HuH-7.5 (cell line): ENCODE data around the gene CNTF.

Experiments used
- DNase-seq: peaks from one replicate; pipeline ENCODE4 v3.0.0; 2011; ENCODE audit warnings: low spot score

Gene CNTF

GRCh38 chr11:58641803-58642581, 19.5 kb downstream of the CNTF start:
- no peak for DNase-seq

DNA sequence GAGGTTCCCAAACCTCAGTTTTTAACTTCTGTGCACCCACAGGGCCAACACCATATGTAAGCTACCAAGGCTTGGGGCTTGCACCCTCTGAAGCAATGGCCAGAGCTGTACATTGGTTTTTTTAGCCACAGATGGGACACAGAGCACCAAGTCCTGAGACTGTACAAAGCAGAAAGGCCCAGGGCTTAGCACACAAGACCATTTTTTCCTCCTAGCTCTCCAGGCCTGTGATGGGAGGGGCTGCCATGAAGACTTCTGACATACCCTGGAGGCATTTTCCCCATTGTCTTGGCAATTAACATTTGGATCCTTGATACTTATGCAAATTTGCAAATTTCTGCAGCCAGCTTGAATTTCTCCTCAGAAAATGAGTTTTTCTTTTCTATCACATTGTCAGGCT, 23.4 kb downstream of the CNTF start:
- DNase-seq = no peak

DNA sequence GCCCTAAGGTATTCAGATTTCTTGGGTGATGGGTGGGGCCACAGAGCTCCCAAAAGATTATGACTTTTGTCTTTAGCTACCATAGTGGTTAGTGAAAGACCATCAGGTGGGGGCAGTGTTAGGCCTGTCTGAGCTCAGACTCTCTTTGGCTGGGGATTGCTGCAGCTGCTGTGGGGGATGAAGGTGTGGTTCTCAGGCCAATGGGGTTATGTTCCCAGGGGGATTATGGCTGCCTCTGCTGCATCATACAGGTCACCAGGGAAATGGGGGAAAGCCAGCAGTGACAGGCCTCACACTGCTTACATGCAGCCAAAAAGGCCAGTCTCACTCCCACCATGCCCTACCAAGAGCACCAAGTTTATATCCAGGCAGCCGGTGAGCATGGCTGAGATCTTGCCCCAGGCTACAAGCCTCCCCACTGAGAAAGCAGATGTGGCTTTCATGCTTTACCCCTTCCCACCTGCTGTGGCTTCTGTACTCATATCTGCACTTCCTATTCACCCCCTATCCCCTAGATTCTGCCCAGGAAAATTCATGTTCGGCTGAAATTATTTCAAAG, 24.8 kb downstream of the CNTF start:
- no peak for DNase-seq

GRCh38 chr11:58647866-58648265, 25.4 kb downstream of the CNTF start:
- DNase-seq = no peak

GRCh38 chr11:58649623-58650022, 27.2 kb downstream of the CNTF start:
- DNase-seq = no peak

GRCh38 chr11:58650496-58650895, 28.0 kb downstream of the CNTF start:
- DNase-seq = no peak

DNA sequence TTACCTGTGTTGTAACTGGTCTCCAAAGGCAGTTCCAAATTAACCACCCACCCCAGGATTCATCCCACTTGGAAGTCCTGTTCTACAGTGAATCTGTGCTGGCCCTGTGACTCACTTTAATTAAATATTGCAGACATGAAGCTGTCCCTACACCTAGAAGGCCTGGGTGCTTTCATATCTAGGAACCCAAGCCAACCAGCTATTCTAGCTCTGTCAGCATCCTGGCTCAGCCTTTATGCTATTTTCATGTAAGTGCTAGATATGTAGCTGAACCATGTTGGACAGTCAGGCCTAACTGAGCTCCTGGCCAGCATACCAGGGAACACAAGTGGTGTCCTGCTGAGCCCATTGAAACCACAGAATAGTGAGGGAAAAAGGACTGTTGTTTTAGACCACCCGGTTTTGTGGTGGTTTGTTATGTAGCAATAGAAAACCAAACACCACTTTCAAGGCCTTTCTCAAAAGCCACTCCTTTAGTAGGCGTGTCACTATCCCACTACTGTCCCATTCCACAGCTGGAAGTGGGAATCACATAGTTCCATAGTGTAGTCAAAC, 30.3 kb downstream of the CNTF start:
- DNase-seq = no peak

DNA sequence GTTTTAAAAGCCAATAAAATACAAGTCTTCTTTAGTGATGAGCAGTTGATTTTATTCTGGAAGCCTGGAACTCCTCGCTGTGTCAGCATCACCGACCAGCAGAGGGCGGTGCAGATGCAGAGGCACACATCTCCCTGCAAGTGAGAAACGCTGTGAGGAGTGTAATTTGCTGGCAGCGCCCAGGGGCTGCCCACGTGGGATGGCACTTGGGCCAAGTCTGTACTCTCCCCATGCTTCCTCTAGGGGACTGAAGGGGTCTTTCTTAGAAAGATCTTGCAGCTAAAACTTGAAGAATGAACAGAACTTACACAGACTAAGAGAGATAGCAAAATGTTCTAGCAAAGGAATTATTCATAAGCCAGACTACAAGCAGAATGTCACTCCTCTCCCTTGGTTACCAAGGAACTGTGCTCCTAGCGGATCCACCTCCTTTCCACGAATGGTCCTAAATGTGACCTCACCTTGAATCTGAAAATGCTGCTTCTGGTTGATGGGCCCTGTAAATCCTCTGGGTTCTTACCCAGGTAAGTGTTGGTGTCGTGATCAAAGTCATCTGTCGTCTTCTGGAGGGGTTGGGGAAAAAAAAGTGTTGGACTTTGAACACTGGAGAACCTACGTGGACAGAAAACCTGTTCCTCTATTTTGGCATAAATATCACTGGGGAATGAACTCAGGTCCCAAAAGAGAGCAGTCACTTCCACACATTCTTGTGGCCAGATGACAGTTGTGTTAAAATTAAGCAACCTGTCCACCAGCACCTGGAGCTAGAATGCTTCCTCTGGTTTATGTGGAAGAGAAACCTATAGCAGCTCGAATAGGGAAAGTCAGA, 31.8 kb downstream of the CNTF start:
- peak; percentile 18 for DNase-seq

GRCh38 chr11:58654908-58655296, 32.4 kb downstream of the CNTF start:
- DNase-seq = no peak

GRCh38 chr11:58656348-58656747, 33.9 kb downstream of the CNTF start:
- DNase-seq = no peak

DNA sequence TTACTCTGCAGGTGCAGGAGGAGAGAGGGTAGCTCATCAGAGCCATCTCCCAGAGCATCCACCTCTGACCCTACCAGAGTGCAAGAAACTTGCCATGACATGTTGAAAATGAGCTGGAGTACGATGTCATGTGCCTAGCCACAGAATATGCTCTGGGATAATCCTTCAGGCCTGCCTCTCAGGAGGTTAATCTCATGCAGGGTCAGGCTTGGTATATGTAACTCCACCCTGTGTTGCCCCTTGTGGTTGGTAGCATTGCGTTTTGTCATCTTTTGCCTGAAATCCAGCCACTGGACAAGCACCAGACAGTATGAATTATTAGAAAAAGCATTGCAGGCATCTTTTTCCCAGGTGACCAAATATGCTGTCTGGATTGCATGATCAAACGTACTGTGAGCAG, 36.2 kb downstream of the CNTF start:
- DNase-seq = no peak

- no peak for DNase-seq
These were observed 36.9 kb downstream of the CNTF start for GRCh38 chr11:58659404-58659803.

- no peak for DNase-seq
These were observed 37.6 kb downstream of the CNTF start for GRCh38 chr11:58659910-58660570.

GRCh38 chr11:58671983-58672633, 49.6 kb downstream of the CNTF start:
- DNase-seq = no peak

- no peak for DNase-seq
These were observed 52.1 kb downstream of the CNTF start for GRCh38 chr11:58674609-58675008.
